Stimulated activated naive CD8-positive, alpha-beta T cell treated with anti-CD3 and anti-CD28 coated beads, Interleukin-15, Interleukin-2, amounts not matched to agents 100 ng/mL and 50 ng/mL, for 24 hours (primary cell): ENCODE measurements around the gene ARHGEF39.
"Not testable (repeated sequence)": the region's sequence is repeated elsewhere in the genome, so short reads cannot be mapped to it uniquely, and the experiment has no call there.

Experiments
- H3K27ac Mint-ChIP-seq: one replicate; pipeline ENCODE4 v1.8.0; 2021; ENCODE audit warnings: mild to moderate bottlenecking, mixed read lengths
- H3K27me3 Mint-ChIP-seq: one replicate; pipeline ENCODE4 v1.8.0; 2021; ENCODE audit warnings: mixed read lengths
- H3K36me3 Mint-ChIP-seq: one replicate; pipeline ENCODE4 v1.8.0; 2021; ENCODE audit warnings: low read depth, mixed read lengths
- H3K4me1 Mint-ChIP-seq: one replicate; pipeline ENCODE4 v1.8.0; 2021; ENCODE audit warnings: low read depth, mixed read lengths
- H3K4me3 Mint-ChIP-seq: one replicate; pipeline ENCODE4 v1.8.0; 2021; ENCODE audit warnings: mild to moderate bottlenecking, mixed read lengths
- H3K9me3 Mint-ChIP-seq: one replicate; pipeline ENCODE4 v1.8.0; 2021; ENCODE audit warnings: mixed read lengths

ARHGEF39 gene

GRCh38 chr9:35656831-35657545 lies 8.0 kb downstream of the ARHGEF39 start:
- peak overlapping the region; percentile 100 for H3K27ac Mint-ChIP-seq
- H3K27me3 Mint-ChIP-seq = peaks cover 4% of the 10 kb centered on the region
- no peaks in the 10 kb centered on the region for H3K9me3 Mint-ChIP-seq
- H3K4me3 Mint-ChIP-seq = peak overlapping the region; percentile 87
- H3K4me1 Mint-ChIP-seq = peaks cover 56% of the 10 kb centered on the region
- peaks cover 33% of the 10 kb centered on the region for H3K36me3 Mint-ChIP-seq

GRCh38 chr9:35656348-35656747 lies 8.6 kb downstream of the ARHGEF39 start:
- Mint-ChIP-seq H3K27ac (peak overlapping the region; percentile 100), H3K36me3 (peaks cover 29% of the 10 kb centered on the region), H3K27me3 (peaks cover 4% of the 10 kb centered on the region), H3K4me3 (peak overlapping the region; percentile 87), H3K4me1 (peaks cover 57% of the 10 kb centered on the region), H3K9me3 (no peaks in the 10 kb centered on the region)

- Mint-ChIP-seq H3K4me3 (no peak overlapping the region), H3K9me3 (no peaks in the 10 kb centered on the region), H3K4me1 (peaks cover 52% of the 10 kb centered on the region), H3K27me3 (peaks cover 4% of the 10 kb centered on the region), H3K36me3 (peaks cover 4% of the 10 kb centered on the region), H3K27ac (no peak overlapping the region)
Observed at GRCh38 chr9:35653611-35654010, 11.4 kb downstream of the ARHGEF39 start.

GRCh38 chr9:35652829-35653209 lies 12.2 kb downstream of the ARHGEF39 start:
- H3K4me1 Mint-ChIP-seq = peaks cover 57% of the 10 kb centered on the region
- no peak overlapping the region for H3K4me3 Mint-ChIP-seq
- peaks cover 2% of the 10 kb centered on the region for H3K27me3 Mint-ChIP-seq
- H3K27ac Mint-ChIP-seq = no peak overlapping the region
- H3K9me3 Mint-ChIP-seq = no peaks in the 10 kb centered on the region
- peaks cover 2% of the 10 kb centered on the region for H3K36me3 Mint-ChIP-seq

GRCh38 chr9:35651956-35652828 lies 12.8 kb downstream of the ARHGEF39 start:
- Mint-ChIP-seq H3K27me3 (no peaks in the 10 kb centered on the region), H3K36me3 (no peaks in the 10 kb centered on the region), H3K9me3 (no peaks in the 10 kb centered on the region), H3K4me1 (peaks cover 57% of the 10 kb centered on the region), H3K4me3 (peak overlapping the region; percentile 86), H3K27ac (peak overlapping the region; percentile 92)

- H3K27ac Mint-ChIP-seq = peak within 1 kb of the TSS; percentile 92
- no peaks in the 10 kb centered on the region for H3K36me3 Mint-ChIP-seq
- peaks cover 56% of the 10 kb centered on the region for H3K4me1 Mint-ChIP-seq
- no peaks in the 10 kb centered on the region for H3K27me3 Mint-ChIP-seq
- peak within 1 kb of the TSS; percentile 86 for H3K4me3 Mint-ChIP-seq
- no peaks in the 10 kb centered on the region for H3K9me3 Mint-ChIP-seq
Observed at GRCh38 chr9:35650341-35651158, 14.4 kb downstream of the ARHGEF39 start, which contains the start of gene SIT1. Gene SIT1 (minus strand): TSS chr9:35650931. CDS start chr9:35650853, 78 bp downstream.

GRCh38 chr9:35649431-35650340 lies 15.3 kb downstream of the ARHGEF39 start:
- no peaks in the 10 kb centered on the region for H3K27me3 Mint-ChIP-seq
- no peaks in the 10 kb centered on the region for H3K9me3 Mint-ChIP-seq
- H3K4me1 Mint-ChIP-seq = peaks cover 65% of the 10 kb centered on the region
- peak overlapping the region; percentile 92 for H3K27ac Mint-ChIP-seq
- peak overlapping the region; percentile 86 for H3K4me3 Mint-ChIP-seq
- H3K36me3 Mint-ChIP-seq = peaks cover 1% of the 10 kb centered on the region

- peak overlapping the region; percentile 98 for H3K27ac Mint-ChIP-seq
- H3K9me3 Mint-ChIP-seq = no peaks in the 10 kb centered on the region
- peaks cover 68% of the 10 kb centered on the region for H3K4me1 Mint-ChIP-seq
- H3K27me3 Mint-ChIP-seq = no peaks in the 10 kb centered on the region
- peak overlapping the region; percentile 88 for H3K4me3 Mint-ChIP-seq
- H3K36me3 Mint-ChIP-seq = peaks cover 6% of the 10 kb centered on the region
Observed at GRCh38 chr9:35646533-35647265, 18.3 kb downstream of the ARHGEF39 start.

- peaks cover 12% of the 10 kb centered on the region for H3K36me3 Mint-ChIP-seq
- H3K4me1 Mint-ChIP-seq = peaks cover 68% of the 10 kb centered on the region
Observed at GRCh38 chr9:35646153-35646532, 18.9 kb downstream of the ARHGEF39 start.

GRCh38 chr9:35645736-35646135 lies 19.3 kb downstream of the ARHGEF39 start:
- peak overlapping the region; percentile 88 for H3K4me3 Mint-ChIP-seq
- not testable (repeated sequence) for H3K27me3 Mint-ChIP-seq, H3K9me3 Mint-ChIP-seq
- peaks cover 68% of the 10 kb centered on the region for H3K4me1 Mint-ChIP-seq
- peaks cover 16% of the 10 kb centered on the region for H3K36me3 Mint-ChIP-seq
- peak overlapping the region; percentile 98 for H3K27ac Mint-ChIP-seq

More at GRCh38 chr9:35646153-35646532, 18.9 kb downstream of the ARHGEF39 start:
- Mint-ChIP-seq H3K27ac (peak overlapping the region; percentile 98), H3K4me3 (peak overlapping the region; percentile 88), H3K27me3 (no peaks in the 10 kb centered on the region), H3K9me3 (no peaks in the 10 kb centered on the region)

- H3K9me3 Mint-ChIP-seq = peaks cover 5% of the 10 kb centered on the region
- H3K27ac Mint-ChIP-seq = no peak overlapping the region
- H3K27me3 Mint-ChIP-seq = no peaks in the 10 kb centered on the region
- H3K4me1 Mint-ChIP-seq = peaks cover 70% of the 10 kb centered on the region
- no peak overlapping the region for H3K4me3 Mint-ChIP-seq
- peaks cover 24% of the 10 kb centered on the region for H3K36me3 Mint-ChIP-seq
Observed at GRCh38 chr9:35643046-35643445, 21.9 kb downstream of the ARHGEF39 start.

- peaks cover 73% of the 10 kb centered on the region for H3K4me1 Mint-ChIP-seq
- H3K27ac Mint-ChIP-seq, H3K9me3 Mint-ChIP-seq, H3K27me3 Mint-ChIP-seq, H3K4me3 Mint-ChIP-seq: not testable (repeated sequence)
- H3K36me3 Mint-ChIP-seq = peaks cover 24% of the 10 kb centered on the region
Observed at GRCh38 chr9:35641478-35641877, 23.5 kb downstream of the ARHGEF39 start.

GRCh38 chr9:35640431-35640830 lies 24.6 kb downstream of the ARHGEF39 start:
- not testable (repeated sequence) for H3K27me3 Mint-ChIP-seq, H3K9me3 Mint-ChIP-seq, H3K4me3 Mint-ChIP-seq
- Mint-ChIP-seq H3K27ac (peak overlapping the region; percentile 95), H3K36me3 (peaks cover 24% of the 10 kb centered on the region), H3K4me1 (peaks cover 73% of the 10 kb centered on the region)
